Colon (tissue), 2 donors: Measurements from ENCODE around the gene TCEANC2.

Experiments
- FAIRE-seq: peaks from 2 replicates; lab custom pipeline; 2012; peaks lifted over from hg19 to GRCh38; lab: Jason Lieb, UNC
- donor health status: control.
- donor health status: control.

TCEANC2 gene

GRCh38 chr1:54136269-54136896 lies 83.0 kb downstream of the TCEANC2 start:
- no peak for FAIRE-seq

- FAIRE-seq = no peak
These were observed 83.6 kb downstream of the TCEANC2 start for GRCh38 chr1:54136963-54137533.

- FAIRE-seq = no peak
These were observed 84.2 kb downstream of the TCEANC2 start for GRCh38 chr1:54137534-54138061.

GRCh38 chr1:54138994-54139393 lies 85.6 kb downstream of the TCEANC2 start:
- no peak for FAIRE-seq

GRCh38 chr1:54139711-54140110 lies 86.3 kb downstream of the TCEANC2 start:
- no peak for FAIRE-seq

- FAIRE-seq = no peak
These were observed 88.9 kb downstream of the TCEANC2 start for GRCh38 chr1:54142146-54142900.

- no peak for FAIRE-seq
These were observed 91.0 kb downstream of the TCEANC2 start for GRCh38 chr1:54144366-54144765.

- FAIRE-seq = no peak
These were observed 96.3 kb downstream of the TCEANC2 start for GRCh38 chr1:54149734-54150133.

- no peak for FAIRE-seq
These were observed 97.6 kb downstream of the TCEANC2 start for GRCh38 chr1:54151013-54151412.

- FAIRE-seq = no peak
These were observed 99.3 kb downstream of the TCEANC2 start, which contains the start of gene CDCP2 for GRCh38 chr1:54152696-54153095. TSS of gene CDCP2 (minus strand) at chr1:54153000. CDS start at chr1:54152922, 78 bp downstream.

GRCh38 chr1:54153535-54154439 lies 100.4 kb downstream of the TCEANC2 start:
- no peak for FAIRE-seq
